Gastroesophageal sphincter (tissue), 4 donors: ENCODE measurements around the gene FCHO1. TPM values are rescaled to one million over a fixed set of nuclear protein-coding genes. Genes with fewer than 3 reads are reported as not detected.
"Not testable (repeated sequence)": the region's sequence is repeated elsewhere in the genome, so short reads cannot be mapped to it uniquely, and the experiment has no call there.

Experiments
- ATAC-seq: fragments of 150-250 bp; one replicate; pipeline ENCODE4 v1.9.1; 2016; ENCODE audit warnings: mild to moderate bottlenecking, moderate library complexity
- H3K27ac ChIP-seq, 4 donors: fragments of 200-600 bp; sonication (generic) in 3 of 4; 1 replicate in 3 of 4; 2 replicates in 1 of 4; pipeline ENCODE4 v1.5.1; 2016 to 2019
- H3K27me3 ChIP-seq: fragments of 200-600 bp; sonication (generic); one replicate; pipeline ENCODE4 v1.5.1; 2019
- H3K36me3 ChIP-seq, 2 donors: fragments of 200-600 bp; sonication (generic); one replicate each; pipeline ENCODE4 v1.5.1; 2019; ENCODE audit warnings: control low read depth in 1 of 2
- H3K4me1 ChIP-seq, 3 donors: fragments of 200-600 bp; sonication (generic); 1 replicate in 2 of 3; 2 replicates in 1 of 3; pipeline ENCODE4 v1.5.1; 2016 to 2019; ENCODE audit warnings: control low read depth in 2 of 3
- H3K4me3 ChIP-seq, 2 donors: fragments of 200-600 bp; sonication (generic); one replicate each; pipeline ENCODE4 v1.5.1; 2019; ENCODE audit warnings: mild to moderate bottlenecking in 1 of 2, moderate library complexity in 1 of 2
- H3K9me3 ChIP-seq, 3 donors: fragments of 200-600 bp; sonication (generic); one replicate each; pipeline ENCODE4 v1.5.1; 2017 to 2019; ENCODE audit warnings: control low read depth in 2 of 3
- CTCF ChIP-seq, 4 experiments: fragments of 200-600 bp in 2 of 4; fragments of 450-650 bp in 2 of 4; sonication (generic) in 1 of 4; IDR thresholded peaks; one replicate each; pipeline ENCODE4 v1.5.1; 2017 to 2019; ENCODE audit warnings: antibody characterized with exemption in 4 of 4, mild to moderate bottlenecking in 2 of 4, moderate library complexity in 2 of 4
- EP300 ChIP-seq: sonication (generic); formaldehyde crosslinking; IDR thresholded peaks from one replicate; pipeline ENCODE4 v1.6.1; 2017; ENCODE audit warnings: antibody characterized with exemption, mild to moderate bottlenecking
- POLR2A ChIP-seq, 2 donors: fragments of 450-650 bp; IDR thresholded peaks; one replicate each; pipeline ENCODE4 v1.6.1; 2017; ENCODE audit warnings: antibody characterized with exemption in 2 of 2, mild to moderate bottlenecking in 2 of 2, moderate library complexity in 1 of 2
- POLR2AphosphoS5 ChIP-seq: sonication (generic); formaldehyde crosslinking; IDR thresholded peaks from one replicate; pipeline ENCODE4 v1.6.1; 2017; ENCODE audit warnings: antibody characterized with exemption
- WGBS, 2 donors: methylation state at CpG; one replicate each; pipeline ENCODE4 v1.1.5; 2018; ENCODE audit warnings: low coverage in 1 of 2; 5-methylcytosine and 5-hydroxymethylcytosine counted together
- total RNA-seq, 4 donors: library from RNA; depleted of rRNA; stranded (reverse); fragments of >200 nt; gene quantifications; one replicate each; pipeline ENCODE4 v1.1.0, GENCODE V29; 2016

Gene FCHO1
- total RNA-seq, 4 donors from 2014 or later, result 1.1 to 4.1 (median 3.2) TPM

GRCh38 chr19:17796013-17796837 is 44.9 kb downstream of the FCHO1 start:
- Histone ChIP-seq H3K4me1 (peaks cover 0 to 7% (median 0%) of the 10 kb centered on the region in 3 donors), H3K27me3 (peaks cover 73% of the 10 kb centered on the region), H3K36me3 (no peaks in the 10 kb centered on the region), H3K9me3 (no peaks in the 10 kb centered on the region), H3K27ac (no peak overlapping the region), H3K4me3 (no peak overlapping the region)
- 49 to 50% methylated on average over 1 to 3 of the region's 6 CpGs for WGBS, 2 donors
- ATAC-seq, result no peak
- TF ChIP-seq POLR2A (IDR thresholded peaks at IDR 0.05), result no peak
- TF ChIP-seq EP300, result no peak
- no peak for TF ChIP-seq POLR2AphosphoS5
- no peak for TF ChIP-seq CTCF (IDR thresholded peaks at IDR 0.05)

- peaks cover 80% of the 10 kb centered on the region for H3K27me3 ChIP-seq
- no peaks in the 10 kb centered on the region for H3K36me3 ChIP-seq
- peaks cover 0 to 7% (median 0%) of the 10 kb centered on the region in 3 donors for H3K4me1 ChIP-seq
- no peak for TF ChIP-seq CTCF (IDR thresholded peaks at IDR 0.05)
- no peak for TF ChIP-seq POLR2A (IDR thresholded peaks at IDR 0.05)
- no peak for TF ChIP-seq POLR2AphosphoS5
- no peak for TF ChIP-seq EP300
- H3K9me3 ChIP-seq, result no peaks in the 10 kb centered on the region
- WGBS, 2 donors, result 38 to 67% methylated on average over 1 of the region's 1 CpG
- no peak overlapping the region for H3K27ac ChIP-seq
- H3K4me3 ChIP-seq, result no peak overlapping the region
- ATAC-seq, result no peak
These were observed 45.7 kb downstream of the FCHO1 start for GRCh38 chr19:17796838-17797423.

GRCh38 chr19:17797424-17798201 is 46.3 kb downstream of the FCHO1 start:
- 33 to 60% methylated on average over 1 to 2 of the region's 11 CpGs for WGBS, 2 donors
- ATAC-seq, result no peak

GRCh38 chr19:17798599-17798998 is 47.3 kb downstream of the FCHO1 start:
- not testable (repeated sequence) for H3K36me3 ChIP-seq, H3K27ac ChIP-seq, ATAC-seq, H3K9me3 ChIP-seq, H3K4me3 ChIP-seq, H3K4me1 ChIP-seq
- peaks cover 88% of the 10 kb centered on the region for H3K27me3 ChIP-seq
- 68% methylated on average over 2 of the region's 3 CpGs; no CpG with 5 or more reads in 1 of the 2 donors for WGBS, 2 donors

More at GRCh38 chr19:17797424-17798201, 46.3 kb downstream of the FCHO1 start:
- Histone ChIP-seq H3K27ac (no peak overlapping the region), H3K36me3 (no peaks in the 10 kb centered on the region), H3K27me3 (peaks cover 84% of the 10 kb centered on the region), H3K9me3 (no peaks in the 10 kb centered on the region), H3K4me1 (peaks cover 0 to 7% (median 0%) of the 10 kb centered on the region in 3 donors), H3K4me3 (no peak overlapping the region)
- TF ChIP-seq POLR2AphosphoS5, result no peak
- no peak for TF ChIP-seq CTCF (IDR thresholded peaks at IDR 0.05)
- no peak for TF ChIP-seq POLR2A (IDR thresholded peaks at IDR 0.05)
- TF ChIP-seq EP300, result no peak

- no peaks in the 10 kb centered on the region for H3K9me3 ChIP-seq
- H3K27ac ChIP-seq, result no peak overlapping the region
- no peaks in the 10 kb centered on the region for H3K36me3 ChIP-seq
- ATAC-seq, result no peak
- whole genome bisulfite sequencing, 2 donors, result 66 to 93% methylated on average over 3 to 8 of the region's 12 CpGs
- no peak for TF ChIP-seq POLR2AphosphoS5
- TF ChIP-seq CTCF (IDR thresholded peaks at IDR 0.05), result no peak
- TF ChIP-seq EP300, result no peak
- no peak for TF ChIP-seq POLR2A (IDR thresholded peaks at IDR 0.05)
- H3K4me1 ChIP-seq, result no peaks in the 10 kb centered on the region
- peaks cover 76% of the 10 kb centered on the region for H3K27me3 ChIP-seq
- H3K4me3 ChIP-seq, result no peak overlapping the region
These were observed 51.0 kb downstream of the FCHO1 start for GRCh38 chr19:17802137-17802858.
